Activated T-helper 17 cell treated with anti-CD3 and anti-CD28 coated beads, Interleukin-2, amount 50 U/mL, for 72 hours (primary cell): Measurements from ENCODE around the gene WDR27. TPM values are rescaled to one million over a fixed set of nuclear protein-coding genes. Genes with fewer than 3 reads are reported as not detected.

Experiments used
- ATAC-seq: fragments of 150-1000 bp; cut with Tn5 transposase; replicated peaks from 2 replicates; pipeline ENCODE4 v1.10.0; 2021; ENCODE audit warnings: mild to moderate bottlenecking, moderate library complexity
- H3K27ac Mint-ChIP-seq: one replicate; pipeline ENCODE4 v1.8.0; 2022; ENCODE audit warnings: mixed read lengths
- H3K27me3 Mint-ChIP-seq: one replicate; pipeline ENCODE4 v1.8.0; 2022; ENCODE audit warnings: mixed read lengths
- H3K36me3 Mint-ChIP-seq: one replicate; pipeline ENCODE4 v1.8.0; 2022; ENCODE audit warnings: low read depth, mild to moderate bottlenecking, mixed read lengths
- H3K4me1 Mint-ChIP-seq: one replicate; pipeline ENCODE4 v1.8.0; 2022; ENCODE audit warnings: mixed read lengths
- H3K4me3 Mint-ChIP-seq: one replicate; pipeline ENCODE4 v1.8.0; 2022; ENCODE audit warnings: mild to moderate bottlenecking, mixed read lengths
- H3K9me3 Mint-ChIP-seq: one replicate; pipeline ENCODE4 v1.8.0; 2022; ENCODE audit warnings: mixed read lengths
- total RNA-seq, 2 donors: library from RNA; stranded (reverse); gene quantifications; one replicate each; pipeline ENCODE4 v1.2.3, GENCODE V29; 2022

Gene WDR27
- total RNA-seq, 2 donors from 2014 or later = 38.3 to 39.9 TPM

- ATAC-seq = no peak
- Mint-ChIP-seq H3K9me3 (peaks cover 21% of the 10 kb centered on the region), H3K27ac (no peak overlapping the region), H3K4me3 (no peak overlapping the region), H3K27me3 (peaks cover 35% of the 10 kb centered on the region), H3K36me3 (no peaks in the 10 kb centered on the region), H3K4me1 (no peaks in the 10 kb centered on the region)
Observed at GRCh38 chr6:169411722-169412121, 290.1 kb downstream of the WDR27 start.

- Mint-ChIP-seq H3K4me3 (no peak overlapping the region), H3K4me1 (no peaks in the 10 kb centered on the region), H3K36me3 (no peaks in the 10 kb centered on the region), H3K27ac (no peak overlapping the region), H3K27me3 (peaks cover 37% of the 10 kb centered on the region), H3K9me3 (peaks cover 21% of the 10 kb centered on the region)
- no peak for ATAC-seq
Observed at GRCh38 chr6:169411296-169411695, 290.5 kb downstream of the WDR27 start.

- no peak overlapping the region for H3K4me3 Mint-ChIP-seq
- H3K27me3 Mint-ChIP-seq = peaks cover 41% of the 10 kb centered on the region
- H3K36me3 Mint-ChIP-seq = no peaks in the 10 kb centered on the region
- peaks cover 15% of the 10 kb centered on the region for H3K9me3 Mint-ChIP-seq
- no peak overlapping the region for H3K27ac Mint-ChIP-seq
- no peak for ATAC-seq
- H3K4me1 Mint-ChIP-seq = no peaks in the 10 kb centered on the region
Observed at GRCh38 chr6:169409742-169410312, 292.0 kb downstream of the WDR27 start.

GRCh38 chr6:169407325-169407724 lies 294.5 kb downstream of the WDR27 start:
- H3K4me1 Mint-ChIP-seq = no peaks in the 10 kb centered on the region
- ATAC-seq = no peak
- no peaks in the 10 kb centered on the region for H3K36me3 Mint-ChIP-seq
- H3K9me3 Mint-ChIP-seq = peaks cover 4% of the 10 kb centered on the region
- H3K4me3 Mint-ChIP-seq = no peak overlapping the region
- H3K27me3 Mint-ChIP-seq = peaks cover 34% of the 10 kb centered on the region
- H3K27ac Mint-ChIP-seq = no peak overlapping the region

Other genes with a start within 250 kb of the WDR27 start
- 10 to 100 TPM; 12.0 to 14.6 TPM for gene C6orf120, start 97 bp upstream of the WDR27 start, total RNA-seq
- gene PHF10, start 22.5 kb upstream of the WDR27 start, total RNA-seq = 10 to 100 TPM; 68.4 to 84.5 TPM
- gene DYNLT2, start 49.5 kb upstream of the WDR27 start, total RNA-seq = 1 to 10 TPM; 1.6 to 3.1 TPM
- gene ERMARD, start 49.6 kb upstream of the WDR27 start, total RNA-seq = 10 to 100 TPM; 25.5 to 28.3 TPM